OCI-LY1 (cell line): ENCODE results near the gene TCP11.

Experiments used
- CTCF ChIP-seq: fragments of 200-600 bp; sonication (generic), shearing (Covaris generic); IDR thresholded peaks from 2 replicates; pipeline ENCODE4 v1.5.1; 2017; ENCODE audit warnings: mild to moderate bottlenecking, antibody characterized with exemption, low read length, moderate library complexity, mixed read lengths
- EZH2 ChIP-seq: fragments of 200-600 bp; sonication (generic), shearing (Covaris generic); IDR thresholded peaks from 2 replicates; pipeline ENCODE4 v1.8.0; 2017; ENCODE audit warnings: borderline replicate concordance, mixed run types, mild to moderate bottlenecking, antibody characterized with exemption, low read length, moderate library complexity, mixed read lengths

GRCh38 chr6:35093783-35094182 is 47.4 kb downstream of the TCP11 start:
- TF ChIP-seq CTCF (no peak), EZH2 (no peak)
